Chondrocyte (in vitro differentiated cells): ENCODE data around the gene MAP3K20. TPM values are rescaled to one million over a fixed set of nuclear protein-coding genes. Genes with fewer than 3 reads are reported as not detected.

Source experiments
- DNase-seq: peaks from one replicate; pipeline ENCODE4 v3.0.0; 2021; ENCODE audit warnings: mixed read lengths, low spot score
- H3K27ac Mint-ChIP-seq: one replicate; pipeline ENCODE4 v1.8.0; 2021; ENCODE audit warnings: mild to moderate bottlenecking, moderate library complexity, mixed read lengths; ENCODE audit not compliant: unreplicated experiment
- H3K27me3 Mint-ChIP-seq: 2 replicates; pipeline ENCODE4 v1.8.0; 2021; ENCODE audit warnings: low read depth, mixed read lengths
- H3K36me3 Mint-ChIP-seq: 2 replicates; pipeline ENCODE4 v1.8.0; 2021; ENCODE audit warnings: low read depth, mixed read lengths
- H3K4me1 Mint-ChIP-seq: 2 replicates; pipeline ENCODE4 v1.8.0; 2021; ENCODE audit warnings: low read depth, mild to moderate bottlenecking, mixed read lengths
- H3K4me3 Mint-ChIP-seq: one replicate; pipeline ENCODE4 v1.8.0; 2021; ENCODE audit warnings: mild to moderate bottlenecking, moderate library complexity, mixed read lengths; ENCODE audit not compliant: unreplicated experiment
- H3K9me3 Mint-ChIP-seq: 2 replicates; pipeline ENCODE4 v1.8.0; 2021; ENCODE audit warnings: low read depth, mixed read lengths
- CTCF ChIP-seq: fragments of 200-600 bp; sonication (generic); IDR thresholded peaks from 2 replicates; pipeline ENCODE4 v1.5.0; 2021; ENCODE audit warnings: antibody characterized with exemption, mild to moderate bottlenecking, moderate library complexity
- total RNA-seq: library from RNA; stranded (reverse); gene quantifications from 3 replicates; pipeline ENCODE4 v1.2.1, GENCODE V29; 2021

The MAP3K20 gene
- total RNA-seq, 1 donor from 2014 or later: 68.5 TPM

- Mint-ChIP-seq H3K9me3 (peaks cover 2% of the 10 kb centered on the region), H3K36me3 (peaks cover 4% of the 10 kb centered on the region), H3K4me3 (no peak overlapping the region), H3K27ac (peak overlapping the region; percentile 99), H3K4me1 (peaks cover 52% of the 10 kb centered on the region), H3K27me3 (no peaks in the 10 kb centered on the region)
- no peak for TF ChIP-seq CTCF
- no peak for DNase-seq
Observed at GRCh38 chr2:173079973-173080860, 4.6 kb downstream of the MAP3K20 start.

- TF ChIP-seq CTCF: no peak
- Mint-ChIP-seq H3K9me3 (peaks cover 10% of the 10 kb centered on the region), H3K4me1 (peaks cover 54% of the 10 kb centered on the region), H3K36me3 (peaks cover 4% of the 10 kb centered on the region), H3K27ac (peak overlapping the region; percentile 73), H3K4me3 (no peak overlapping the region), H3K27me3 (no peaks in the 10 kb centered on the region)
- DNase-seq: no peak
Observed at GRCh38 chr2:173086518-173087213, 11.0 kb downstream of the MAP3K20 start.

- H3K4me1 Mint-ChIP-seq: peaks cover 57% of the 10 kb centered on the region
- peaks cover 6% of the 10 kb centered on the region for H3K36me3 Mint-ChIP-seq
- TF ChIP-seq CTCF: no peak
- peak overlapping the region; percentile 73 for H3K27ac Mint-ChIP-seq
- peaks cover 9% of the 10 kb centered on the region for H3K9me3 Mint-ChIP-seq
- H3K27me3 Mint-ChIP-seq: no peaks in the 10 kb centered on the region
- DNase-seq: no peak
- no peak overlapping the region for H3K4me3 Mint-ChIP-seq
Observed at GRCh38 chr2:173087214-173087581, 11.6 kb downstream of the MAP3K20 start.

- peak overlapping the region; percentile 29 for H3K27ac Mint-ChIP-seq
Observed at GRCh38 chr2:173087793-173088496, 12.3 kb downstream of the MAP3K20 start.

More at GRCh38 chr2:173087793-173088496, 12.3 kb downstream of the MAP3K20 start:
- DNase-seq: no peak
- H3K27me3 Mint-ChIP-seq: no peaks in the 10 kb centered on the region
- TF ChIP-seq CTCF: no peak
- H3K9me3 Mint-ChIP-seq: peaks cover 8% of the 10 kb centered on the region
- peaks cover 2% of the 10 kb centered on the region for H3K36me3 Mint-ChIP-seq
- H3K4me1 Mint-ChIP-seq: peaks cover 57% of the 10 kb centered on the region
- H3K4me3 Mint-ChIP-seq: no peak overlapping the region
